Chondrocyte (in vitro differentiated cells): ENCODE data around the gene ZNF438. TPM values are rescaled to one million over a fixed set of nuclear protein-coding genes. Genes with fewer than 3 reads are reported as not detected.
"Not testable (repeated sequence)": the region's sequence is repeated elsewhere in the genome, so short reads cannot be mapped to it uniquely, and the experiment has no call there.

Source experiments
- DNase-seq: peaks from one replicate; pipeline ENCODE4 v3.0.0; 2021; ENCODE audit warnings: mixed read lengths, low spot score
- H3K27ac Mint-ChIP-seq: one replicate; pipeline ENCODE4 v1.8.0; 2021; ENCODE audit warnings: mild to moderate bottlenecking, moderate library complexity, mixed read lengths; ENCODE audit not compliant: unreplicated experiment
- H3K27me3 Mint-ChIP-seq: 2 replicates; pipeline ENCODE4 v1.8.0; 2021; ENCODE audit warnings: low read depth, mixed read lengths
- H3K36me3 Mint-ChIP-seq: 2 replicates; pipeline ENCODE4 v1.8.0; 2021; ENCODE audit warnings: low read depth, mixed read lengths
- H3K4me1 Mint-ChIP-seq: 2 replicates; pipeline ENCODE4 v1.8.0; 2021; ENCODE audit warnings: low read depth, mild to moderate bottlenecking, mixed read lengths
- H3K4me3 Mint-ChIP-seq: one replicate; pipeline ENCODE4 v1.8.0; 2021; ENCODE audit warnings: mild to moderate bottlenecking, moderate library complexity, mixed read lengths; ENCODE audit not compliant: unreplicated experiment
- H3K9me3 Mint-ChIP-seq: 2 replicates; pipeline ENCODE4 v1.8.0; 2021; ENCODE audit warnings: low read depth, mixed read lengths
- total RNA-seq: library from RNA; stranded (reverse); gene quantifications from 3 replicates; pipeline ENCODE4 v1.2.1, GENCODE V29; 2021
- TF ChIP-seq, protein P1 (sequence below): fragments of 200-600 bp; sonication (generic); IDR thresholded peaks from 2 replicates; pipeline ENCODE4 v1.5.0; 2021; ENCODE audit warnings: antibody characterized with exemption, mild to moderate bottlenecking, moderate library complexity

The ZNF438 gene
- total RNA-seq, 1 donor from 2014 or later, result 4.9 TPM

GRCh38 chr10:30962522-30962921, 69.1 kb downstream of the ZNF438 start:
- Mint-ChIP-seq H3K4me1 (peaks cover 9% of the 10 kb centered on the region), H3K27me3 (no peaks in the 10 kb centered on the region), H3K4me3 (no peak overlapping the region), H3K9me3 (peaks cover 3% of the 10 kb centered on the region), H3K36me3 (peaks cover 2% of the 10 kb centered on the region), H3K27ac (no peak overlapping the region)
- no peak for DNase-seq
- TF ChIP-seq, protein P1, sequence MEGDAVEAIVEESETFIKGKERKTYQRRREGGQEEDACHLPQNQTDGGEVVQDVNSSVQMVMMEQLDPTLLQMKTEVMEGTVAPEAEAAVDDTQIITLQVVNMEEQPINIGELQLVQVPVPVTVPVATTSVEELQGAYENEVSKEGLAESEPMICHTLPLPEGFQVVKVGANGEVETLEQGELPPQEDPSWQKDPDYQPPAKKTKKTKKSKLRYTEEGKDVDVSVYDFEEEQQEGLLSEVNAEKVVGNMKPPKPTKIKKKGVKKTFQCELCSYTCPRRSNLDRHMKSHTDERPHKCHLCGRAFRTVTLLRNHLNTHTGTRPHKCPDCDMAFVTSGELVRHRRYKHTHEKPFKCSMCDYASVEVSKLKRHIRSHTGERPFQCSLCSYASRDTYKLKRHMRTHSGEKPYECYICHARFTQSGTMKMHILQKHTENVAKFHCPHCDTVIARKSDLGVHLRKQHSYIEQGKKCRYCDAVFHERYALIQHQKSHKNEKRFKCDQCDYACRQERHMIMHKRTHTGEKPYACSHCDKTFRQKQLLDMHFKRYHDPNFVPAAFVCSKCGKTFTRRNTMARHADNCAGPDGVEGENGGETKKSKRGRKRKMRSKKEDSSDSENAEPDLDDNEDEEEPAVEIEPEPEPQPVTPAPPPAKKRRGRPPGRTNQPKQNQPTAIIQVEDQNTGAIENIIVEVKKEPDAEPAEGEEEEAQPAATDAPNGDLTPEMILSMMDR, result no peak

DNA sequence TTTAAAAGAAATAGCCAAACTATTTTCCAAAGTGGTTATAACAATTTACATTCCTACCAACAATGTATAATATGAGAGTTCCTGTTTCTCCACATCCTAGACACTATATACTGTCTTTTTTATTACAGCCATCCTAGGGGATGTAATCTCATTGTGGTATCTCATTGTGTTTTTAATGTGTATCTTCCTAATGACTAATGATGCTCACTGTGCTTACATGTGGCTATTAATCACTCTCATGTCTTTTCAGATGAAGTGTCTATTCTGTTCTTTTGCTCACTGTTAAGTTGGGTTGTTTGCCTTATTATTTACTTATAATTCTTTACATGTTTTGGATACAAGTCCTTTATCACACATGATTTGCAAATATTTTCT, 71.8 kb downstream of the ZNF438 start:
- peaks cover 11% of the 10 kb centered on the region for H3K9me3 Mint-ChIP-seq
- H3K4me1 Mint-ChIP-seq, result peaks cover 6% of the 10 kb centered on the region

DNA sequence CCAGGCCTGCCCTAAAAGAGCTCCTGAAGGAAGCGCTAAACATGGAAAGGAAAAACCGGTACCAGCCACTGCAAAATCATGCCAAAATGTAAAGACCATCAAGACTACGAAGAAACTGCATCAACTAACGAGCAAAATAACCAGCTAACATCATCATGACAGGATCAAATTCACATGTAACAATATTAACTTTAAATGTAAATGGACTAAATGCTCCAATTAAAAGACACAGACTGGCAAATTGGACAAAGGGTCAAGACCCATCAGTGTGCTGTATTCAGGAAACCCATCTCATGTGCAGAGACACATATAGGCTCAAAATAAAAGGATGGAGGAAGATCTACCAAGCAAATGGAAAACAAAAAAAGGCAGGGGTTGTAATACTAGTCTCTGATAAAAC, 82.4 kb downstream of the ZNF438 start:
- not testable (repeated sequence) for H3K9me3 Mint-ChIP-seq, DNase-seq, H3K27ac Mint-ChIP-seq, H3K4me1 Mint-ChIP-seq, H3K4me3 Mint-ChIP-seq, H3K27me3 Mint-ChIP-seq, H3K36me3 Mint-ChIP-seq

More for the DNA sequence above, 71.8 kb downstream of the ZNF438 start:
- Mint-ChIP-seq H3K27me3 (no peaks in the 10 kb centered on the region), H3K36me3 (peaks cover 8% of the 10 kb centered on the region), H3K27ac (no peak overlapping the region), H3K4me3 (no peak overlapping the region)
- TF ChIP-seq, protein P1, result no peak
- DNase-seq, result no peak

DNA sequence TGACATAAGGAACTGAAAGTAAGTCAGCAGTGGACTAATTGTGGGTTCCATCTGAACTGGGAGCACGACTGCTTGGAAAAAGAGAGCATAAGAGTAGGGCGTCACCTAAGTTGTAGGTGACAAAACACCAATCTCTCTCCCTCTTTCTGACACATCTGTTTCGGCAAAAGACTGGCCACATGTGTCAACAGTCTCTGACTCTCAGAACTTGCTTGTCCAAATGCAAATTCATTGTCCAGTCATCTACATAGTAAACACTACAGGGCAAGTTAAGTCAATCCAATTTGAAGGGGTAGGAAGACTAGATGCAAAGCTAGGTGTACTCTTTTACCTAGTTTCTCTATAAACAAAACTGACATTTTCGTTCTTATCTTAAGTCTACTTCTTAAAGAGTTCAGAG, 87.7 kb downstream of the ZNF438 start:
- Mint-ChIP-seq H3K4me3 (no peak overlapping the region), H3K4me1 (peaks cover 7% of the 10 kb centered on the region), H3K36me3 (peaks cover 3% of the 10 kb centered on the region), H3K27me3 (no peaks in the 10 kb centered on the region), H3K27ac (no peak overlapping the region), H3K9me3 (peaks cover 6% of the 10 kb centered on the region)
- TF ChIP-seq, protein P1, result no peak
- DNase-seq, result no peak

GRCh38 chr10:30943451-30943850, 88.2 kb downstream of the ZNF438 start:
- Mint-ChIP-seq H3K27ac (no peak overlapping the region), H3K4me1 (peaks cover 7% of the 10 kb centered on the region), H3K36me3 (peaks cover 3% of the 10 kb centered on the region), H3K27me3 (no peaks in the 10 kb centered on the region), H3K9me3 (peaks cover 6% of the 10 kb centered on the region), H3K4me3 (no peak overlapping the region)
- DNase-seq, result no peak
- TF ChIP-seq, protein P1, result no peak

GRCh38 chr10:30940256-30940655, 91.4 kb downstream of the ZNF438 start:
- Mint-ChIP-seq H3K4me1 (peaks cover 8% of the 10 kb centered on the region), H3K9me3 (no peaks in the 10 kb centered on the region), H3K27me3 (no peaks in the 10 kb centered on the region), H3K36me3 (peaks cover 8% of the 10 kb centered on the region), H3K27ac (no peak overlapping the region), H3K4me3 (no peak overlapping the region)
- no peak for DNase-seq
- TF ChIP-seq, protein P1, result no peak
